H9 (cell line): Measurements from ENCODE around the gene DAAM1. TPM values are rescaled to one million over a fixed set of nuclear protein-coding genes. Genes with fewer than 3 reads are reported as not detected.
A peak's percentile ranks its signal among the peaks of the same experiment; 100 is the strongest.

Source experiments
- DNase-seq: peaks from one replicate; pipeline ENCODE4 v3.0.0-alpha.2; 2017
- H2AFZ ChIP-seq: one replicate; pipeline ENCODE4 v1.6.1; 2013; ENCODE audit warnings: mild to moderate bottlenecking, low read length, control low read depth, moderate library complexity
- H2AK5ac ChIP-seq: 2 replicates; pipeline ENCODE4 v1.6.1; 2013; ENCODE audit warnings: low read length, control low read depth, mixed read lengths; ENCODE audit not compliant: insufficient read length
- H2BK120ac ChIP-seq: one replicate; pipeline ENCODE4 v1.6.1; 2013; ENCODE audit warnings: low read depth, mild to moderate bottlenecking, low read length, control low read depth, inconsistent platforms; ENCODE audit not compliant: poor library complexity, severe bottlenecking
- H2BK12ac ChIP-seq: 2 replicates; pipeline ENCODE4 v1.6.1; 2013; ENCODE audit warnings: low read length, control low read depth, mixed read lengths, low read depth; ENCODE audit not compliant: insufficient read length
- H2BK15ac ChIP-seq: 2 replicates; pipeline ENCODE4 v1.6.1; 2013; ENCODE audit warnings: low read depth, low read length, control low read depth
- H2BK20ac ChIP-seq: one replicate; pipeline ENCODE4 v1.6.1; 2013; ENCODE audit warnings: low read depth, mild to moderate bottlenecking, low read length, control low read depth, inconsistent platforms; ENCODE audit not compliant: poor library complexity, severe bottlenecking
- H2BK5ac ChIP-seq: 2 replicates; pipeline ENCODE4 v1.6.1; 2013; ENCODE audit warnings: low read length, control low read depth, mixed read lengths; ENCODE audit not compliant: insufficient read length
- H3K14ac ChIP-seq: 2 replicates; pipeline ENCODE4 v1.6.1; 2013; ENCODE audit warnings: low read length, control low read depth; ENCODE audit not compliant: insufficient read depth
- H3K18ac ChIP-seq: 2 replicates; pipeline ENCODE4 v1.6.1; 2013; ENCODE audit warnings: low read depth, mild to moderate bottlenecking, mixed read lengths, low read length, control low read depth; ENCODE audit not compliant: insufficient read length
- H3K23ac ChIP-seq: 2 replicates; pipeline ENCODE4 v1.6.1; 2013; ENCODE audit warnings: low read length, control low read depth, mixed read lengths, low read depth; ENCODE audit not compliant: insufficient read length
- H3K23me2 ChIP-seq: 2 replicates; pipeline ENCODE4 v1.6.1; 2013; ENCODE audit warnings: low read depth, mild to moderate bottlenecking, mixed read lengths, low read length, control low read depth; ENCODE audit not compliant: insufficient read length, poor library complexity, severe bottlenecking
- H3K27ac ChIP-seq: 2 replicates; pipeline ENCODE4 v1.5.1; 2013; ENCODE audit warnings: low read length, control low read depth, mixed read lengths, low read depth; ENCODE audit not compliant: insufficient read length
- H3K27me3 ChIP-seq: 2 replicates; pipeline ENCODE4 v1.6.1; 2013; ENCODE audit warnings: low read length, control low read depth, inconsistent platforms; ENCODE audit not compliant: insufficient read depth
- H3K4ac ChIP-seq: 2 replicates; pipeline ENCODE4 v1.6.1; 2013; ENCODE audit warnings: low read depth, mild to moderate bottlenecking, control low read depth, inconsistent platforms, low read length, moderate library complexity
- H3K4me1 ChIP-seq: 2 replicates; pipeline ENCODE4 v1.6.1; 2013; ENCODE audit warnings: low read length, control low read depth, inconsistent platforms; ENCODE audit not compliant: insufficient read depth
- H3K4me2 ChIP-seq: 2 replicates; pipeline ENCODE4 v1.6.1; 2013; ENCODE audit warnings: low read length, control low read depth, mixed read lengths; ENCODE audit not compliant: insufficient read length, insufficient read depth
- H3K56ac ChIP-seq: 2 replicates; pipeline ENCODE4 v1.6.1; 2013; ENCODE audit warnings: low read depth, mild to moderate bottlenecking, mixed read lengths, low read length, control low read depth; ENCODE audit not compliant: insufficient read length
- H3K79me1 ChIP-seq: 2 replicates; pipeline ENCODE4 v1.6.1; 2013; ENCODE audit warnings: low read depth, mild to moderate bottlenecking, moderate library complexity, low read length, control low read depth, inconsistent platforms; ENCODE audit not compliant: insufficient read depth, poor library complexity, severe bottlenecking
- H3K79me2 ChIP-seq: 2 replicates; pipeline ENCODE4 v1.6.1; 2013; ENCODE audit warnings: low read length, control low read depth, inconsistent platforms; ENCODE audit not compliant: insufficient read depth
- H3K9ac ChIP-seq: 2 replicates; pipeline ENCODE4 v1.6.1; 2013; ENCODE audit warnings: low read length, control low read depth, mixed read lengths; ENCODE audit not compliant: insufficient read length; ENCODE audit errors: extremely low read depth
- H3K9me3 ChIP-seq: one replicate; pipeline ENCODE4 v1.6.1; 2013; ENCODE audit warnings: low read depth, low read length, inconsistent platforms; ENCODE audit not compliant: control insufficient read depth
- H3T11ph ChIP-seq: one replicate; pipeline ENCODE4 v1.6.1; 2013; ENCODE audit warnings: mild to moderate bottlenecking, low read length, control low read depth, inconsistent platforms
- H4K20me1 ChIP-seq: one replicate; pipeline ENCODE4 v1.6.1; 2013; ENCODE audit not compliant: control insufficient read depth, insufficient read length, insufficient read depth
- H4K5ac ChIP-seq: 2 replicates; pipeline ENCODE4 v1.6.1; 2013; ENCODE audit warnings: low read depth, mild to moderate bottlenecking, mixed read lengths, low read length, control low read depth; ENCODE audit not compliant: insufficient read length
- H4K8ac ChIP-seq: replicated peaks from 2 replicates; pipeline ENCODE4 v1.6.1; 2013; ENCODE audit warnings: low read length, control low read depth, mixed read lengths, low read depth; ENCODE audit not compliant: insufficient read length
- H4K91ac ChIP-seq: 2 replicates; pipeline ENCODE4 v1.6.1; 2013; ENCODE audit warnings: low read depth, mild to moderate bottlenecking, moderate library complexity, mixed read lengths, low read length, control low read depth; ENCODE audit not compliant: insufficient read length
- H3K27ac Mint-ChIP-seq, 3 experiments: 2 replicates in 2 of 3; 3 replicates in 1 of 3; pipeline ENCODE4 v1.8.0; 2020 to 2021; ENCODE audit warnings: mixed read lengths in 3 of 3, mild to moderate bottlenecking in 1 of 3, moderate library complexity in 1 of 3
- H3K27me3 Mint-ChIP-seq: 2 replicates; pipeline ENCODE4 v1.8.0; 2021; ENCODE audit warnings: low read depth, mild to moderate bottlenecking, moderate library complexity, mixed read lengths
- H3K36me3 Mint-ChIP-seq, 3 experiments: 2 replicates in 2 of 3; 3 replicates in 1 of 3; pipeline ENCODE4 v1.8.0; 2020 to 2021; ENCODE audit warnings: low read depth in 3 of 3, mixed read lengths in 3 of 3; ENCODE audit not compliant: insufficient read depth in 1 of 3
- H3K4me1 Mint-ChIP-seq, 2 experiments: 2 replicates each; pipeline ENCODE4 v1.8.0; 2020; ENCODE audit warnings: mixed read lengths in 2 of 2
- H3K4me3 Mint-ChIP-seq, 2 experiments: 2 replicates in 1 of 2; 3 replicates in 1 of 2; pipeline ENCODE4 v1.8.0; 2020 to 2021; ENCODE audit warnings: mild to moderate bottlenecking in 2 of 2, mixed read lengths in 2 of 2, moderate library complexity in 1 of 2
- H3K9me3 Mint-ChIP-seq, 2 experiments: 2 replicates in 1 of 2; 3 replicates in 1 of 2; pipeline ENCODE4 v1.8.0; 2020; ENCODE audit warnings: mild to moderate bottlenecking in 2 of 2, mixed read lengths in 2 of 2, moderate library complexity in 1 of 2
- WGBS: extraction: QIAGEN DNeasy Blood & Tissue Kit; methylation state at CpG from one replicate; pipeline ENCODE4 v1.1.7; 2013; ENCODE audit warnings: missing lambda C conversion rate, low lambda C conversion rate, mixed read lengths; ENCODE audit not compliant: insufficient read length; ENCODE audit errors: extremely low coverage; 5-methylcytosine and 5-hydroxymethylcytosine counted together
- total RNA-seq: library from RNA; stranded (reverse); gene quantifications from 2 replicates; pipeline ENCODE4 v1.2.1, GENCODE V29; 2021
- TF ChIP-seq, protein P1 (sequence below): fragments of 200-600 bp; sonication (generic); conservative IDR thresholded peaks from 3 replicates; pipeline ENCODE4 v1.8.0; 2021; ENCODE audit warnings: antibody characterized with exemption, mild to moderate bottlenecking

The DAAM1 gene
- total RNA-seq, 1 experiment from 2014 or later = 19.5 TPM

DNA sequence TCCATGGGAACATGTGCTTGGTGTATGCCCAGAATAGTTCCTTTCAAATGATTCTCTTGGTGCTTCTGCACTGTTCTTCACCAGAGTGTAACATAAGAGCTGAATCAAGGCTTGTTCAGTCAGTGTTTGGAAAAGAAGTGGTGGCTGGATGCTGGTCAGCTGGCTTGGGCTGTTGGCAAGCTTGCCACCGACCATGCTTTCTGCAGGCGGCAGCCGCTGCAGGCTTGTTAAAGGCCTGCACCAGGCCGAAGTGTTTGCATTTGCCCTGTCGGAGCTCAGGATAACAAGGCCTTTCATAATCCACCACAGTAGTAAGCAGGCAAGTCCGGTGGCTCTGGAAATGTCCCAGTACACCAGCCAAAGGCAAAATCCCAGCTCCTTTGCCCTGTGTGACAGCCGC lies 26.9 kb downstream of the DAAM1 start:
- Histone ChIP-seq H3K23me2 (no peaks in the 10 kb centered on the region), H4K20me1 (no peaks in the 10 kb centered on the region), H2BK5ac (no peak overlapping the region), H4K91ac (no peak overlapping the region), H4K5ac (no peak overlapping the region), H3K56ac (no peak overlapping the region), H3K79me2 (no peaks in the 10 kb centered on the region), H3T11ph (no peak overlapping the region), H3K4me1 (peaks cover 7% of the 10 kb centered on the region), H2BK12ac (no peak overlapping the region), H3K4me2 (no peak overlapping the region), H3K27ac (no peak overlapping the region), H2AK5ac (no peak overlapping the region), H3K18ac (no peak overlapping the region), H2BK15ac (no peak overlapping the region; the same call in 1 of the 2 replicates), H3K23ac (no peak overlapping the region), H3K27me3 (no peaks in the 10 kb centered on the region), H3K9me3 (no peaks in the 10 kb centered on the region), H2AFZ (no peak overlapping the region), H2BK120ac (no peak overlapping the region), H3K14ac (no peak overlapping the region), H3K79me1 (no peaks in the 10 kb centered on the region), H4K8ac (no peak overlapping the region), H3K4ac (no peak overlapping the region), H2BK20ac (no peak overlapping the region), H3K9ac (no peak overlapping the region)
- no CpG with 5 or more reads among the region's 7 CpGs for WGBS
- peaks cover 35 to 36% of the 10 kb centered on the region in 2 experiments for H3K4me1 Mint-ChIP-seq
- DNase-seq = no peak
- no peak overlapping the region for H3K4me3 Mint-ChIP-seq
- H3K36me3 Mint-ChIP-seq = no peaks in the 10 kb centered on the region
- H3K9me3 Mint-ChIP-seq = no peaks in the 10 kb centered on the region
- 0 out of 7 replicates have a peak overlapping the region, but pooled peaks of 2 of the 3 experiments have one; percentile 28 to 34 for H3K27ac Mint-ChIP-seq
- no peaks in the 10 kb centered on the region for H3K27me3 Mint-ChIP-seq
- TF ChIP-seq, protein P1, sequence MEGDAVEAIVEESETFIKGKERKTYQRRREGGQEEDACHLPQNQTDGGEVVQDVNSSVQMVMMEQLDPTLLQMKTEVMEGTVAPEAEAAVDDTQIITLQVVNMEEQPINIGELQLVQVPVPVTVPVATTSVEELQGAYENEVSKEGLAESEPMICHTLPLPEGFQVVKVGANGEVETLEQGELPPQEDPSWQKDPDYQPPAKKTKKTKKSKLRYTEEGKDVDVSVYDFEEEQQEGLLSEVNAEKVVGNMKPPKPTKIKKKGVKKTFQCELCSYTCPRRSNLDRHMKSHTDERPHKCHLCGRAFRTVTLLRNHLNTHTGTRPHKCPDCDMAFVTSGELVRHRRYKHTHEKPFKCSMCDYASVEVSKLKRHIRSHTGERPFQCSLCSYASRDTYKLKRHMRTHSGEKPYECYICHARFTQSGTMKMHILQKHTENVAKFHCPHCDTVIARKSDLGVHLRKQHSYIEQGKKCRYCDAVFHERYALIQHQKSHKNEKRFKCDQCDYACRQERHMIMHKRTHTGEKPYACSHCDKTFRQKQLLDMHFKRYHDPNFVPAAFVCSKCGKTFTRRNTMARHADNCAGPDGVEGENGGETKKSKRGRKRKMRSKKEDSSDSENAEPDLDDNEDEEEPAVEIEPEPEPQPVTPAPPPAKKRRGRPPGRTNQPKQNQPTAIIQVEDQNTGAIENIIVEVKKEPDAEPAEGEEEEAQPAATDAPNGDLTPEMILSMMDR = no peak
